ENCODE measurements around the gene NUAK1.

The NUAK1 gene

DNA sequence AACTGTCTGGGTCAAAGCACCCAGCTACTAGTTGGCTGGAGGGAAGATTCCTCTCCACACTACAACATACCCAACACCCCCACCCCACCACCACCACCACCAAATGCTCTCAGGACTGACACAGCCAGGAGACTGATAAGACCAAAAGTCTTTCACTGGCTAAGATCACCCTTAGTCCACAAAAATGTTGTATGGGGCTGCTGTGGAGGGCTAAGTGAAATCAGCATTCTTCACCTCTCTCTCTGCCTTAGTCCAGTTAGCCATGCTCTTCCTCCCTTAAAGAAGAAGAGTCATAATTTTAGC is 106.2 kb downstream of the NUAK1 start:
- no peak for DNase-seq (ENCODE audit: low read depth)
- H3K4me3 ChIP-seq (ENCODE audit: control insufficient read depth, low read depth, low read length): no peak overlapping the region
- TF ChIP-seq, protein P1, sequence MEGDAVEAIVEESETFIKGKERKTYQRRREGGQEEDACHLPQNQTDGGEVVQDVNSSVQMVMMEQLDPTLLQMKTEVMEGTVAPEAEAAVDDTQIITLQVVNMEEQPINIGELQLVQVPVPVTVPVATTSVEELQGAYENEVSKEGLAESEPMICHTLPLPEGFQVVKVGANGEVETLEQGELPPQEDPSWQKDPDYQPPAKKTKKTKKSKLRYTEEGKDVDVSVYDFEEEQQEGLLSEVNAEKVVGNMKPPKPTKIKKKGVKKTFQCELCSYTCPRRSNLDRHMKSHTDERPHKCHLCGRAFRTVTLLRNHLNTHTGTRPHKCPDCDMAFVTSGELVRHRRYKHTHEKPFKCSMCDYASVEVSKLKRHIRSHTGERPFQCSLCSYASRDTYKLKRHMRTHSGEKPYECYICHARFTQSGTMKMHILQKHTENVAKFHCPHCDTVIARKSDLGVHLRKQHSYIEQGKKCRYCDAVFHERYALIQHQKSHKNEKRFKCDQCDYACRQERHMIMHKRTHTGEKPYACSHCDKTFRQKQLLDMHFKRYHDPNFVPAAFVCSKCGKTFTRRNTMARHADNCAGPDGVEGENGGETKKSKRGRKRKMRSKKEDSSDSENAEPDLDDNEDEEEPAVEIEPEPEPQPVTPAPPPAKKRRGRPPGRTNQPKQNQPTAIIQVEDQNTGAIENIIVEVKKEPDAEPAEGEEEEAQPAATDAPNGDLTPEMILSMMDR (conservative IDR thresholded peaks at IDR 0.05; ENCODE audit: control insufficient read depth, insufficient read depth, low read depth, low read length): no peak

DNA sequence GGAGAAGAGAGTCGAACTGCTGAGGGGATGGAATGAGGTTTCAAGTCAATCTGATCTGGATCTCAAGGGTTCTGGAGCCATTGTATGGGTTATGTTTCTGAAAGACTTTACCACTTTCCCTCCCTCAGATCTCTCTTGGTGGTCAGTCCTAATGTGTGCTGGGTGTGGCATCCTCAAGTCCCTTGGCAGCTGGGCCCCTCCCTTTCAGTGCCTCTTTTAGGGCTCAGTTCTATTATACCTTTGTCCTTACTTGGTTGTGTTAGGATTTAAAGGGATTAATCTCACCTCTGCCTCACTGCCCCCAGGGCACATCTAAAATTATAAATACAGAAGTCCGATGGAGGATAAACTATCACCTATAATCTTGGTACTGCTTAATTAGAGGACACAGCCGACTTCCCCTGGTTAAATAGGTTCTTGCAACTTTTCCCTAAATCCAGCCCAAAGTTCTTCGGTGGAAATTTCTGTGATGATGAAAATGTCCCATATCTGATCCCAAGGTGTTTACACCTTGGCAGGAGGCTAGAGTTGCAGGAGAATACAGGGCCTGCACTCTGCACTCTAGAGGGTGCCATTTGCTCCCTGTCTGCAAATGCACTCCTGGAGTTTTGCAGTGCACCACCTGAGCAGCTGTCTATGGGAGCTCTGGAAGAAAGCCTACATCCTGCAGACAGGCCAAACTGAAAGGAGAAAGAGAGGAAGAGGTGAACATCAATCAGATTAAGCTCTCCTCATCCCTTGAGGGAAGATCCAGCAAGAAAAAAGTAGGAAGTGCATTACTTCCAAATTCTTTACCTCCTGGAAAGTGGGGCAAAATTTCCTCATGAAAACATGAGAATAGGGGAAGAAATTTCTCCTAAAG is 106.8 kb downstream of the NUAK1 start:
- DNase-seq (ENCODE audit: low read depth): no peak
- TF ChIP-seq, protein P1 (conservative IDR thresholded peaks at IDR 0.05; ENCODE audit: control insufficient read depth, insufficient read depth, low read depth, low read length): no peak
- no peak overlapping the region for H3K4me3 ChIP-seq (ENCODE audit: control insufficient read depth, low read depth, low read length)

DNA sequence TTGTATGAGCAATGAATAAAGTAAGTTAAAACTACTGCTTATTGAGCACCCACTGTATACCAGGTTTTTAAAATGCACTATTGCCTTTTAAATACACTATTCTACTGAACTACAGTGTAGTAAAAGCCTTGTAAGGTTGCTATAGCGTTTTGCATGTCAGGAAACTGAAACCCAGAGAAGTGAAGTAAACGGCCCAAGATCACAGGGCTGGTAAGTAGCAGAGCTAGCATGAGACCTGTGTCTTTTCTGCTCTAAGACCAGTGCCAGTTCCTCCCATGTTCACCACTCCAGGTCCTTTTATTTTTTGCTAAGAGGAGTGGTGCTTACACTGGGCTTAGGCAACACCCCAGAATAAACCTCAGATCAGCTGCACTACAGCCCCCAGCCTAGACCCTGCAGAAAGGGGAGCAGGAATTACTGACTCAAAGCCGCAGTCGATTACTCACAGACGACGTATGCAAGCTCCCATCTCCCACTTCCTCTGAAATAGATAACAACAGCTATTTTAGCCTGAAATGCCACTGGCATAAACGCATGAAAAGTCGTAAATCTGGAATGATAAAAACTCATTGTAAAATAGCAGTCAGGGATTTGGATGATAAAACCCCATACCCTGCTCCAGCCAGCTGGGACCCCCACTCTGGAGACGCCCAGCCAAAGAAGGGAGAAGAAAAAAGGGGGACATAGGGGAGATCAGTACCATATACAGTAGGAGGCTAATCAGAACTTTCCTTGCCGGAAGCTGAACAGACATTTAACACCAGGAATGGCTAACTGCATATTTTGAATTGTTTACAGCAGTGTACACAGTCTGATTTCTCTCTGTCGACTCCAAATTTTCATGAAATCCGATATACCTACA is 108.3 kb downstream of the NUAK1 start:
- H3K4me3 ChIP-seq (ENCODE audit: control insufficient read depth, low read depth, low read length): no peak overlapping the region
- TF ChIP-seq, protein P1 (conservative IDR thresholded peaks at IDR 0.05; ENCODE audit: control insufficient read depth, insufficient read depth, low read depth, low read length): no peak
- peak; percentile 44 for DNase-seq (ENCODE audit: low read depth)

DNA sequence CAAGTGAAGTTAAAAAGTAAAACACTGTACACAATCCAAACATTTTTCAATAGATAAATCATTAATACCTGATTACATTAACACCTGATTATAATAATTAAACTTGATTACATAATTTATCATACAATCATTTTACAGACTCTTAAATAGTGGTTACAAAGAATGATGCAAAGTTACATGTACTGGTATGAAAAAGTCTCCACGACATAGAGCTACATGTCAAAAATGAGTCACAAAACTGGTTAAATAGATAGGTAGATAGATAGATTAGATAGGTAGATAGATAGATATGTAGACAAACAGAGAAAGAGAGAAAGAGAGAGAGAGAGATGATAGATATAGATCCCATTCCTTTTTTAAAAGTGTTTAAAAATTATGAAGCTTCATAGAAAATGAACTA is 109.2 kb downstream of the NUAK1 start:
- TF ChIP-seq, protein P1 (conservative IDR thresholded peaks at IDR 0.05; ENCODE audit: control insufficient read depth, insufficient read depth, low read depth, low read length): no peak
- no peak overlapping the region for H3K4me3 ChIP-seq (ENCODE audit: control insufficient read depth, low read depth, low read length)
- no peak for DNase-seq (ENCODE audit: low read depth)

DNA sequence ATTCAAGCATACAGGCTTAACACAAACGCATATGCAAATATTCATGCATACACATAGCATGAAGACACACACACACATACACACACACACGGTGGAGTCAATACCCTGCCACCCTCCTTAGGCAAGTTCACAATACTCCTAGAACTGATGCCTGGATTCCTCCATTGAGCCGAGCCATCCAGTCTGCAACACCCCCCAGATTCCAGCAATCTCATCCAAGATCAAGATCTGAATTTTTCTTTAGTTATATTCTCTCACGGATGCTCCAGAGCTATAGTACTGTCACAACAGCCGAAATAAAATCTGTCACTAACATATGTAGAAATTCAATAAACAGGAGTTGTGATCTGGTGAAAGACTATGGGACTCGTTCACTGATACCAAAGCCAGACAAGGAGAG is 110.8 kb downstream of the NUAK1 start:
- DNase-seq (ENCODE audit: low read depth): no peak
- TF ChIP-seq, protein P1 (conservative IDR thresholded peaks at IDR 0.05; ENCODE audit: control insufficient read depth, insufficient read depth, low read depth, low read length): no peak
- H3K4me3 ChIP-seq (ENCODE audit: control insufficient read depth, low read depth, low read length): no peak overlapping the region

DNA sequence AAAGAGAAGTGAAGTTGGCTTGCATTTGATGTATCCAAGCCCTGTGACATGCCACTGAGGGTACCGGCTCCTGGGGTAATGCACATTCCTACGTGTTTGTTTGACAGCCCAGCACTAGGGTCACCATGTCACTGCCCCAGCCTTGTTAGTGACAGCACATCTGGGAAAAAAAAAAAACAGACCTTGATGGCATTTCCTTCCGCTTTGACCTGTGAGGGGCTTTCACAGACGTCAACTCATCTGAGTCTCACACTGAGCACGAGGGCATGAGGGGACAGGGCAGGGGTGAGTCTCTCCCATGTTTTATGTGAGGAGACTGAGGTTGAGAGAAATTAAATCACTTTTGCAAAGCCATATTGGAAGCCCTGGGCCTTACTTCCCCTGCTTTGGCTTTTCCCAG is 111.5 kb downstream of the NUAK1 start:
- DNase-seq (ENCODE audit: low read depth): no peak
- TF ChIP-seq, protein P1 (conservative IDR thresholded peaks at IDR 0.05; ENCODE audit: control insufficient read depth, insufficient read depth, low read depth, low read length): no peak

More for the DNA sequence above, 111.5 kb downstream of the NUAK1 start:
- no peak overlapping the region for H3K4me3 ChIP-seq (ENCODE audit: control insufficient read depth, low read depth, low read length)

Measured in fibroblast of mammary gland (primary cell).